Neuronal stem cell (in vitro differentiated cells): ENCODE data around the gene YY1AP1.
A peak's percentile ranks its signal among the peaks of the same experiment; 100 is the strongest.

Source experiments
- DNase-seq: peaks from one replicate; pipeline ENCODE4 v3.0.0-alpha.2; 2013; ENCODE audit warnings: low spot score
- H2AFZ ChIP-seq: one replicate; pipeline ENCODE4 v1.6.1; 2013; ENCODE audit warnings: mild to moderate bottlenecking, low read length, inconsistent platforms
- H2AK5ac ChIP-seq: 2 replicates; pipeline ENCODE4 v1.6.1; 2013; ENCODE audit warnings: low read depth, mild to moderate bottlenecking, inconsistent platforms, low read length, moderate library complexity, mixed read lengths
- H2BK120ac ChIP-seq: 2 replicates; pipeline ENCODE4 v1.6.1; 2013; ENCODE audit warnings: low read depth, mild to moderate bottlenecking, inconsistent platforms, low read length, moderate library complexity, mixed read lengths
- H2BK12ac ChIP-seq: one replicate; pipeline ENCODE4 v1.6.1; 2013; ENCODE audit warnings: low read length, inconsistent platforms
- H2BK15ac ChIP-seq: 2 replicates; pipeline ENCODE4 v1.6.1; 2013; ENCODE audit warnings: mild to moderate bottlenecking, low read length, inconsistent platforms, mixed read lengths
- H2BK5ac ChIP-seq: one replicate; pipeline ENCODE4 v1.6.1; 2013; ENCODE audit warnings: inconsistent platforms, mild to moderate bottlenecking, low read length, moderate library complexity
- H3K14ac ChIP-seq: one replicate; pipeline ENCODE4 v1.6.1; 2013; ENCODE audit warnings: low read length, inconsistent platforms
- H3K18ac ChIP-seq: 2 replicates; pipeline ENCODE4 v1.6.1; 2013; ENCODE audit warnings: low read length, inconsistent platforms
- H3K23ac ChIP-seq: 2 replicates; pipeline ENCODE4 v1.6.1; 2013; ENCODE audit warnings: low read depth, mild to moderate bottlenecking, mixed read lengths, low read length, inconsistent platforms; ENCODE audit not compliant: poor library complexity
- H3K27ac ChIP-seq: replicated peaks from 3 replicates; pipeline ENCODE4 v1.5.1; 2013; ENCODE audit warnings: low read length, inconsistent platforms
- H3K27me3 ChIP-seq, 3 experiments: 2 replicates each; pipeline ENCODE4 v1.6.1; 2013; ENCODE audit warnings: low read length in 3 of 3, mild to moderate bottlenecking in 2 of 3, inconsistent platforms in 1 of 3, low read depth in 1 of 3, mixed read lengths in 1 of 3, moderate library complexity in 1 of 3; ENCODE audit not compliant: control insufficient read depth in 3 of 3, insufficient read depth in 3 of 3
- H3K36me3 ChIP-seq, 2 donors: replicated peaks in 1 of 2; 2 replicates each; pipeline ENCODE4 v1.6.1; 2013; ENCODE audit warnings: low read length in 2 of 2; ENCODE audit not compliant: control insufficient read depth in 2 of 2, insufficient read depth in 2 of 2
- H3K4ac ChIP-seq: 2 replicates; pipeline ENCODE4 v1.6.1; 2013; ENCODE audit warnings: inconsistent platforms, mild to moderate bottlenecking, low read length, moderate library complexity
- H3K4me1 ChIP-seq, 2 donors: 1 replicate in 1 of 2; 2 replicates in 1 of 2; pipeline ENCODE4 v1.6.1; 2013; ENCODE audit warnings: low read length in 2 of 2, low read depth in 1 of 2; ENCODE audit not compliant: control insufficient read depth in 2 of 2, insufficient read depth in 1 of 2
- H3K4me2 ChIP-seq: one replicate; pipeline ENCODE4 v1.6.1; 2013; ENCODE audit warnings: mild to moderate bottlenecking, low read length, inconsistent platforms; ENCODE audit not compliant: insufficient read depth, poor library complexity, severe bottlenecking
- H3K4me3 ChIP-seq, 2 donors: 2 replicates each; pipeline ENCODE4 v1.5.1; 2013; ENCODE audit warnings: low read length in 2 of 2, mild to moderate bottlenecking in 2 of 2, inconsistent platforms in 1 of 2, moderate library complexity in 1 of 2
- H3K79me1 ChIP-seq: one replicate; pipeline ENCODE4 v1.6.1; 2013; ENCODE audit warnings: low read depth, mild to moderate bottlenecking, inconsistent platforms, low read length, moderate library complexity
- H3K9ac ChIP-seq: one replicate; pipeline ENCODE4 v1.6.1; 2013; ENCODE audit warnings: mild to moderate bottlenecking, low read depth, low read length, inconsistent platforms; ENCODE audit not compliant: poor library complexity
- H3K9me3 ChIP-seq, 2 donors: replicated peaks in 1 of 2; 2 replicates each; pipeline versions ENCODE3 to v1.6.1; 2013; ENCODE audit warnings: low read length in 2 of 2, mild to moderate bottlenecking in 2 of 2, inconsistent platforms in 1 of 2, low read depth in 1 of 2, mixed read lengths in 1 of 2, moderate library complexity in 1 of 2; ENCODE audit not compliant: control insufficient read depth in 2 of 2, insufficient read depth in 1 of 2
- H4K8ac ChIP-seq: one replicate; pipeline ENCODE4 v1.6.1; 2013; ENCODE audit warnings: low read depth, mild to moderate bottlenecking, inconsistent platforms, low read length, moderate library complexity
- H4K91ac ChIP-seq: one replicate; pipeline ENCODE4 v1.6.1; 2013; ENCODE audit warnings: low read length, low read depth, mild to moderate bottlenecking, inconsistent platforms; ENCODE audit not compliant: poor library complexity
- WGBS, 2 donors: extraction: QIAGEN DNeasy Blood & Tissue Kit; methylation state at CpG; one replicate each; pipeline ENCODE4 v1.1.7; 2013; ENCODE audit warnings: missing lambda C conversion rate in 2 of 2, mixed read lengths in 1 of 2; ENCODE audit not compliant: insufficient read length in 2 of 2, insufficient replicate concordance in 1 of 2; ENCODE audit errors: extremely low coverage in 2 of 2; 5-methylcytosine and 5-hydroxymethylcytosine counted together

The YY1AP1 gene

DNA sequence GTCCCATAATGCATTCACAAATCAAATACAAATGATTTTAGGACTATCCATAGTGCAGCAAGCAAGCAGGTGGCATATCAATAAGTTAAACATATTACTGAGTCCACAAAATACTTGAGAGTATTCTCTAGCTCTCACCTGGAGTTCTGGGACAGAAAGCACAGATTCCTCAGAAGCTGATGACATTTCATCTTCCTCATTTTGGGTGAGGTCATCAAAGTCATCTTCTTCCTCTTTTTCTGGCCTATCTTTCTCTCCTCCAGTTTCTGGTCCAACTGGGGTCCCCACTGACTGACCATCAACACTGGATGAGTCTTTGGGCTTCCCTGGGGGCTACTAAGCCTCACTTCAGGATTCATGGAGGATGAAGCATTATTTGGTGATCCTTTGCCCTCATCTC is 38.9 kb downstream of the YY1AP1 start:
- Histone ChIP-seq H2BK5ac (no peak overlapping the region), H3K23ac (no peak overlapping the region), H2BK12ac (no peak overlapping the region), H3K27ac (no peak overlapping the region), H4K91ac (no peak overlapping the region), H3K9ac (no peak overlapping the region), H3K18ac (no peak overlapping the region), H2AFZ (no peak overlapping the region), H3K4me3 (no peak overlapping the region), H3K27me3 (no peaks in the 10 kb centered on the region), H4K8ac (no peak overlapping the region), H3K4me2 (no peak overlapping the region), H3K4me1 (peaks cover 0 to 2% of the 10 kb centered on the region in 2 donors), H2BK120ac (no peak overlapping the region), H2BK15ac (no peak overlapping the region), H3K9me3 (peaks cover 4 to 9% of the 10 kb centered on the region in 2 donors), H3K4ac (no peak overlapping the region), H3K79me1 (no peaks in the 10 kb centered on the region), H3K36me3 (no peaks in the 10 kb centered on the region), H3K14ac (no peak overlapping the region), H2AK5ac (no peak overlapping the region)
- DNase-seq: no peak

DNA sequence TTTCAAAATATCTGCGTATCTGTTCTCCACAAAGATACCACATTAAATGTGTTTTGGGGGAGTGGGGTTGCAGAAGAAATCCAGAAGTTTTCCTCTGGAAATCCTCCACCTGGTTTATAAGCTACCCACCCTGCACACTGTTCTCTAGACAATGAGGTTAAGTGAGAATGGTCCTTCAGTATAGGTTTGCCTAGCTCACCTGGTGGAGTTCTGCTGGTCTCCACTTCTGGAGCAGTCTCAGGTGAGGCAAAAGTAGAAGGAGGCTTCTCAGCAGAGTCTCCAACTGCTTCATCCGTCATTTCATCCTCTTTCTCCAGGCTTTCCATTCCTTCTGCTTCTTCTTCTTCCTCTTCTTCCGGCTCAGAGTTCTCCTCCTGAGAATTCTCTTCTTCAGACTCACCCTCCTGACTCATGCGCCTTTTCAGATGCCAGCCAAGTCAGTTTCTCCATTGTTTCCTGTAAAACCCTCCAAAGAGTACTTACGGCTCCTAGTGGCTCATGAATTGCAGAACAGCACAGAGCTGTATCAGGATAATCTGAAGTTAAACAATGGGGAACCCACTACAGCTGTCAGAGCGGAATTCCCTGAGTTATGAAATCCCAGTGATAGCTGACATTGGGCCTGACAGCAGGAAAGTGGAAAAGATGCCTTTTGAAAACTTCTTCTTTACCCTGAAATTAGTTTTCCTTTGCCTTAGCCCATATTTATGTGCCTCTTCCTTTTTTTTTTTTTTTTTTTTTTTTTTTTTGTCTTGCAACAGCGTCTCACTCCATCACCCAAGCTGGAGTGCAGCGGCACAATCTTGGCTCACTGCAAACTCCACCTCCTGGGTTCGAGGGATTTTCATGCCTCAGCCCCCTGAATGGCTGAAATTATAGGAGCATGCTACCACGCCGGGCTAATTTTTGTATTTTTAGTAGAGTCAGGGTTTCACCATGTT is 40.1 kb downstream of the YY1AP1 start:
- Histone ChIP-seq H3K27me3 (no peaks in the 10 kb centered on the region), H4K8ac (no peak overlapping the region), H3K9ac (no peak overlapping the region), H3K4me1 (peaks cover 0 to 2% of the 10 kb centered on the region in 2 donors), H3K23ac (no peak overlapping the region), H3K18ac (no peak overlapping the region), H3K14ac (no peak overlapping the region), H4K91ac (no peak overlapping the region), H3K36me3 (no peaks in the 10 kb centered on the region), H2AK5ac (no peak overlapping the region), H2BK120ac (no peak overlapping the region), H3K9me3 (peaks cover 5 to 19% of the 10 kb centered on the region in 2 donors), H3K4me3 (peak overlapping the region in 1 of 2 donors; percentile 30), H3K4me2 (no peak overlapping the region), H2AFZ (peak overlapping the region; percentile 91), H3K79me1 (no peaks in the 10 kb centered on the region), H2BK12ac (no peak overlapping the region), H3K27ac (peak overlapping the region; percentile 16), H3K4ac (no peak overlapping the region), H2BK5ac (no peak overlapping the region), H2BK15ac (no peak overlapping the region)
- peak; percentile 42 for DNase-seq
- no CpG with 5 or more reads among the region's 11 CpGs for WGBS, 2 donors

DNA sequence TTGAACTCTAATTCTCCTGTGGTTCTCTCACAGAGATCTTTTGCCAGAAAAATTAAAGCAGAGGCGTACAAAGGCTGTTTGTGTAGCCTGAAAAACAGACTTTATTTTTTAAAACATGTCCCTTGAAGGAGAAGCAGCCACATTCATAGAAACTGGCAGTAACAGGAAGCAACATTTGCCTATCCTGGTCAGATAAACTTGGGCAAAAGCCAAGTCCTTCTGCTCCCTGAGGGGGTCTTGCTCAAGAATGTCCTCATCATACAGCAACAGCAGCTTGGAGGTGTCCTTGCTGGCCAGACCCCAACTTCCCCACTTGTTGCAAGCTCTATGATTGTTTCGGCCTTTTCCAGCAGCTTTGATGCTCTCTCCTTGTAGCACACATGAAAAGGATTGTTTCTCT is 42.3 kb downstream of the YY1AP1 start:
- Histone ChIP-seq H3K14ac (no peak overlapping the region), H3K23ac (no peak overlapping the region), H3K9me3 (peaks cover 13 to 32% of the 10 kb centered on the region in 2 donors)

DNA sequence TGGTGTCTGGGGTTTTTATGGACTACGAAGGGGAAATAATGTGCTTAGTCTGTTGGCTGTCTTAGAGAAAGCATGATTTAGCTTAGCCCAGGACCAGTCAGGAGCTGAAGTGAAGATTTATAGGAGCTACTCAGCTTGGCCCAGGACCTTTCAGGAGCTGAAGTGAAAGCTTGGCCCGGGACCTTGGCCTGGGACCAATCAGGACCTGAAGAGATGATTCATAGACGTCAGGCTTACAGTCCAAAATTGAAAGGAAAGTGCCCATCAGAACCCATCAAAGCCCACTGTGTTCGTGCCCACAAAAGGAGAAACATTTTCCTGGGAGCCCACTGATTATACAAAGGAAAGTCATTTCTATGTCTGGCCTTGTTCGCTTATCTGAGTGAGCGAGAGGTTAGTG is 42.9 kb downstream of the YY1AP1 start:
- H3K4me3 ChIP-seq: no peak overlapping the region
- H3K36me3 ChIP-seq: no peaks in the 10 kb centered on the region
- no peak for DNase-seq
- H3K9ac ChIP-seq: no peak overlapping the region
- no peaks in the 10 kb centered on the region for H3K79me1 ChIP-seq
- H2AK5ac ChIP-seq: no peak overlapping the region
- H2BK12ac ChIP-seq: no peak overlapping the region
- H2BK120ac ChIP-seq: no peak overlapping the region
- H3K18ac ChIP-seq: no peak overlapping the region
- no peak overlapping the region for H3K4me2 ChIP-seq
- H3K23ac ChIP-seq: no peak overlapping the region
- H4K8ac ChIP-seq: no peak overlapping the region
- peaks cover 0 to 2% of the 10 kb centered on the region in 2 donors for H3K4me1 ChIP-seq
- H2BK15ac ChIP-seq: no peak overlapping the region
- no CpG with 5 or more reads among the region's 6 CpGs for WGBS, 2 donors
- no peak overlapping the region for H3K27ac ChIP-seq
- no peak overlapping the region for H3K14ac ChIP-seq
- H3K4ac ChIP-seq: no peak overlapping the region
- H2BK5ac ChIP-seq: no peak overlapping the region
- H3K9me3 ChIP-seq: peaks cover 14 to 31% of the 10 kb centered on the region in 2 donors
- H3K27me3 ChIP-seq: no peaks in the 10 kb centered on the region
- H4K91ac ChIP-seq: no peak overlapping the region
- no peak overlapping the region for H2AFZ ChIP-seq

More for the DNA sequence above, 42.3 kb downstream of the YY1AP1 start:
- H3K27me3 ChIP-seq: no peaks in the 10 kb centered on the region
- no peak overlapping the region for H3K9ac ChIP-seq
- H3K27ac ChIP-seq: no peak overlapping the region
- H3K36me3 ChIP-seq: no peaks in the 10 kb centered on the region
- no peak overlapping the region for H4K91ac ChIP-seq
- H3K4me1 ChIP-seq: peaks cover 0 to 2% of the 10 kb centered on the region in 2 donors
- no CpG with 5 or more reads among the region's 2 CpGs for WGBS, 2 donors
- H3K4me3 ChIP-seq: no peak overlapping the region
- no peak overlapping the region for H2AFZ ChIP-seq
- H2BK15ac ChIP-seq: no peak overlapping the region
- no peak overlapping the region for H3K18ac ChIP-seq
- H2BK120ac ChIP-seq: no peak overlapping the region
- H3K4ac ChIP-seq: no peak overlapping the region
- DNase-seq: no peak
- H4K8ac ChIP-seq: no peak overlapping the region
- H3K4me2 ChIP-seq: no peak overlapping the region
- H2AK5ac ChIP-seq: no peak overlapping the region
- H2BK5ac ChIP-seq: no peak overlapping the region
- H3K79me1 ChIP-seq: no peaks in the 10 kb centered on the region
- H2BK12ac ChIP-seq: no peak overlapping the region
